Left ventricle myocardium inferior (tissue), 1 donor: Measurements from ENCODE around the gene IQSEC1. TPM values are rescaled to one million over a fixed set of nuclear protein-coding genes. Genes with fewer than 3 reads are reported as not detected.

Experiments used
- DNase-seq: peaks from one replicate; pipeline ENCODE4 v3.0.0-alpha.2; 2020
- H3K27ac ChIP-seq: fragments of 200-600 bp; replicated peaks from 2 replicates; pipeline ENCODE4 v1.8.0; 2021
- H3K27me3 ChIP-seq: fragments of 200-600 bp; 2 replicates; pipeline ENCODE4 v1.8.0; 2021; ENCODE audit warnings: low read depth
- H3K36me3 ChIP-seq: fragments of 200-600 bp; 2 replicates; pipeline ENCODE4 v1.8.0; 2021
- H3K4me1 ChIP-seq: fragments of 200-600 bp; 2 replicates; pipeline ENCODE4 v1.8.0; 2021
- H3K4me3 ChIP-seq: fragments of 200-600 bp; 2 replicates; pipeline ENCODE4 v1.8.0; 2021; ENCODE audit warnings: mild to moderate bottlenecking, moderate library complexity
- H3K9me3 ChIP-seq: fragments of 200-600 bp; replicated peaks from 2 replicates; pipeline ENCODE4 v1.8.0; 2021
- intact Hi-C: fragments of 100-400 bp; cut with micrococcal nuclease; formaldehyde crosslinking; loops from one replicate; pipeline ENCODE4 v1.11.0; 2022
- total RNA-seq: library from RNA; stranded (reverse); fragmentation: NEBNext Ultra II Directional; extraction: Animal tissue kit (Norgen Biotek cat#: 25700); gene quantifications from one replicate; pipeline ENCODE4 v1.2.1, GENCODE V29; 2021
- TF ChIP-seq, protein P1 (sequence below): fragments of 200-600 bp; IDR thresholded peaks from 2 replicates; pipeline ENCODE4 v1.8.0; 2021; ENCODE audit warnings: antibody characterized with exemption, mild to moderate bottlenecking, borderline replicate concordance
- donor health status: DM: no; HTN: yes; CAD: no; lungs with severe emphysema.

The IQSEC1 gene
- total RNA-seq, 1 donor from 2014 or later = 78.6 TPM

GRCh38 chr3:12935861-12936830 lies 137.1 kb downstream of the IQSEC1 start:
- H3K4me3 ChIP-seq = no peak overlapping the region
- peaks cover 32% of the 10 kb centered on the region for H3K36me3 ChIP-seq
- intact Hi-C loops = no loop called here
- no peaks in the 10 kb centered on the region for H3K27me3 ChIP-seq
- no peaks in the 10 kb centered on the region for H3K9me3 ChIP-seq
- peaks cover 100% of the 10 kb centered on the region for H3K4me1 ChIP-seq
- TF ChIP-seq, protein P1, sequence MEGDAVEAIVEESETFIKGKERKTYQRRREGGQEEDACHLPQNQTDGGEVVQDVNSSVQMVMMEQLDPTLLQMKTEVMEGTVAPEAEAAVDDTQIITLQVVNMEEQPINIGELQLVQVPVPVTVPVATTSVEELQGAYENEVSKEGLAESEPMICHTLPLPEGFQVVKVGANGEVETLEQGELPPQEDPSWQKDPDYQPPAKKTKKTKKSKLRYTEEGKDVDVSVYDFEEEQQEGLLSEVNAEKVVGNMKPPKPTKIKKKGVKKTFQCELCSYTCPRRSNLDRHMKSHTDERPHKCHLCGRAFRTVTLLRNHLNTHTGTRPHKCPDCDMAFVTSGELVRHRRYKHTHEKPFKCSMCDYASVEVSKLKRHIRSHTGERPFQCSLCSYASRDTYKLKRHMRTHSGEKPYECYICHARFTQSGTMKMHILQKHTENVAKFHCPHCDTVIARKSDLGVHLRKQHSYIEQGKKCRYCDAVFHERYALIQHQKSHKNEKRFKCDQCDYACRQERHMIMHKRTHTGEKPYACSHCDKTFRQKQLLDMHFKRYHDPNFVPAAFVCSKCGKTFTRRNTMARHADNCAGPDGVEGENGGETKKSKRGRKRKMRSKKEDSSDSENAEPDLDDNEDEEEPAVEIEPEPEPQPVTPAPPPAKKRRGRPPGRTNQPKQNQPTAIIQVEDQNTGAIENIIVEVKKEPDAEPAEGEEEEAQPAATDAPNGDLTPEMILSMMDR = no peak
- no peak for DNase-seq
- H3K27ac ChIP-seq = peak overlapping the region; percentile 95

- Histone ChIP-seq H3K36me3 (peaks cover 23% of the 10 kb centered on the region), H3K4me1 (peaks cover 100% of the 10 kb centered on the region), H3K27ac (peak overlapping the region; percentile 95), H3K9me3 (no peaks in the 10 kb centered on the region), H3K4me3 (peak overlapping the region; percentile 36), H3K27me3 (no peaks in the 10 kb centered on the region)
- no peak for DNase-seq
- intact Hi-C loops = no loop called here
- TF ChIP-seq, protein P1 = no peak
Observed at GRCh38 chr3:12935023-12935860, 138.0 kb downstream of the IQSEC1 start.

- H3K4me1 ChIP-seq = peaks cover 100% of the 10 kb centered on the region
- DNase-seq = peak; percentile 78
- intact Hi-C loops = no loop called here
- TF ChIP-seq, protein P1 = no peak
- H3K4me3 ChIP-seq = peak overlapping the region; percentile 36
- H3K9me3 ChIP-seq = no peaks in the 10 kb centered on the region
- H3K36me3 ChIP-seq = peaks cover 17% of the 10 kb centered on the region
- H3K27me3 ChIP-seq = no peaks in the 10 kb centered on the region
- H3K27ac ChIP-seq = peak overlapping the region; percentile 95
Observed at GRCh38 chr3:12934431-12934830, 138.8 kb downstream of the IQSEC1 start.

GRCh38 chr3:12933901-12934300 lies 139.3 kb downstream of the IQSEC1 start:
- Histone ChIP-seq H3K36me3 (peaks cover 18% of the 10 kb centered on the region), H3K27ac (peak overlapping the region; percentile 95), H3K9me3 (no peaks in the 10 kb centered on the region), H3K27me3 (no peaks in the 10 kb centered on the region), H3K4me3 (peak overlapping the region; percentile 36), H3K4me1 (peaks cover 100% of the 10 kb centered on the region)
- TF ChIP-seq, protein P1 = no peak
- intact Hi-C loops = no loop called here
- no peak for DNase-seq

- Histone ChIP-seq H3K4me1 (peaks cover 99% of the 10 kb centered on the region), H3K4me3 (no peak overlapping the region), H3K9me3 (no peaks in the 10 kb centered on the region), H3K36me3 (peaks cover 21% of the 10 kb centered on the region), H3K27me3 (no peaks in the 10 kb centered on the region), H3K27ac (peak overlapping the region; percentile 95)
- DNase-seq = no peak
- TF ChIP-seq, protein P1 = no peak
- intact Hi-C loops = no loop called here
Observed at GRCh38 chr3:12932754-12933153, 140.5 kb downstream of the IQSEC1 start.
